Fibroblast of lung (primary cell): Measurements from ENCODE around the gene EXOSC5. TPM values are rescaled to one million over a fixed set of nuclear protein-coding genes. Genes with fewer than 3 reads are reported as not detected.

Experiments used
- DNase-seq, 2 donors: peaks; one replicate each; pipeline versions ENCODE4 v3.0.0 to v3.0.0-alpha.2; 2010; ENCODE audit warnings: low read depth in 2 of 2
- H2AFZ ChIP-seq: 2 replicates; pipeline ENCODE4 v1.5.1; 2012; ENCODE audit warnings: low read length, control low read depth, inconsistent platforms
- H3K27ac ChIP-seq: 2 replicates; pipeline ENCODE4 v1.5.1; 2011; ENCODE audit warnings: low read length, control low read depth; ENCODE audit not compliant: insufficient read depth
- H3K27me3 ChIP-seq: 2 replicates; pipeline ENCODE4 v1.5.1; 2011; ENCODE audit warnings: mild to moderate bottlenecking, low read length; ENCODE audit not compliant: control insufficient read depth, insufficient read depth
- H3K36me3 ChIP-seq: 2 replicates; pipeline ENCODE4 v1.5.1; 2011; ENCODE audit warnings: low read length; ENCODE audit not compliant: control insufficient read depth, insufficient read depth
- H3K4me1 ChIP-seq: 2 replicates; pipeline ENCODE4 v1.5.1; 2011; ENCODE audit warnings: low read length; ENCODE audit not compliant: control insufficient read depth, insufficient read depth; ENCODE audit errors: extremely low read depth
- H3K4me2 ChIP-seq: 2 replicates; pipeline ENCODE4 v1.5.1; 2011; ENCODE audit warnings: low read length, control low read depth; ENCODE audit not compliant: insufficient read depth; ENCODE audit errors: extremely low read depth
- H3K4me3 ChIP-seq, 4 experiments: fragments of 200-600 bp in 1 of 4; sonication (generic) in 1 of 4; replicated peaks in 1 of 4; 2 replicates each; pipeline ENCODE4 v1.5.1; 2011 to 2016; ENCODE audit warnings: low read length in 4 of 4, low read depth in 3 of 4, mild to moderate bottlenecking in 3 of 4, control low read depth in 2 of 4, inconsistent platforms in 1 of 4, mixed read lengths in 1 of 4; ENCODE audit not compliant: insufficient read depth in 1 of 4; ENCODE audit errors: control extremely low read depth in 1 of 4
- H3K79me2 ChIP-seq: 2 replicates; pipeline ENCODE4 v1.5.1; 2012; ENCODE audit warnings: mild to moderate bottlenecking, low read length, inconsistent platforms; ENCODE audit not compliant: control insufficient read depth, insufficient read depth
- H3K9ac ChIP-seq: 2 replicates; pipeline ENCODE4 v1.5.1; 2011; ENCODE audit warnings: mild to moderate bottlenecking, low read length, control low read depth; ENCODE audit not compliant: insufficient read depth
- H3K9me3 ChIP-seq: 2 replicates; pipeline ENCODE4 v1.5.1; 2012; ENCODE audit warnings: low read depth, low read length; ENCODE audit not compliant: control insufficient read depth, insufficient read depth
- H4K20me1 ChIP-seq: 2 replicates; pipeline ENCODE4 v1.5.1; 2011; ENCODE audit warnings: low read length; ENCODE audit not compliant: control insufficient read depth, insufficient read depth; ENCODE audit errors: extremely low read depth
- EZH2 ChIP-seq: IDR thresholded peaks from 2 replicates; pipeline ENCODE4 v1.5.1; 2012; ENCODE audit warnings: low read length, control low read depth, mild to moderate bottlenecking; ENCODE audit errors: missing control alignments
- polyA plus RNA-seq, 2 donors: library from polyadenylated mRNA; depleted of rRNA in 1 of 2; stranded (reverse) in 1 of 2; unstranded in 1 of 2; fragments of >200 nt; gene quantifications; 2 replicates each; pipeline ENCODE4 v1.2.1, GENCODE V29; 2011 to 2012; ENCODE audit warnings: missing spikeins in 1 of 2
- total RNA-seq: library from RNA; depleted of rRNA; stranded (reverse); fragments of >200 nt; gene quantifications from 2 replicates; pipeline ENCODE4 v1.2.1, GENCODE V29; 2014
- TF ChIP-seq, protein P1 (sequence below), 2 donors: IDR thresholded peaks in 1 of 2; conservative IDR thresholded peaks in 1 of 2; 1 replicate in 1 of 2; 2 replicates in 1 of 2; pipeline ENCODE4 v1.5.1; 2011 to 2012; ENCODE audit warnings: low read length in 2 of 2, control low read depth in 1 of 2, inconsistent platforms in 1 of 2, low read depth in 1 of 2, mild to moderate bottlenecking in 1 of 2

EXOSC5 gene
- total and polyA plus RNA-seq, 2 donors (not counting 1 experiment from before 2014, with no cell fraction given) = 5.0 to 10.7 TPM

DNA sequence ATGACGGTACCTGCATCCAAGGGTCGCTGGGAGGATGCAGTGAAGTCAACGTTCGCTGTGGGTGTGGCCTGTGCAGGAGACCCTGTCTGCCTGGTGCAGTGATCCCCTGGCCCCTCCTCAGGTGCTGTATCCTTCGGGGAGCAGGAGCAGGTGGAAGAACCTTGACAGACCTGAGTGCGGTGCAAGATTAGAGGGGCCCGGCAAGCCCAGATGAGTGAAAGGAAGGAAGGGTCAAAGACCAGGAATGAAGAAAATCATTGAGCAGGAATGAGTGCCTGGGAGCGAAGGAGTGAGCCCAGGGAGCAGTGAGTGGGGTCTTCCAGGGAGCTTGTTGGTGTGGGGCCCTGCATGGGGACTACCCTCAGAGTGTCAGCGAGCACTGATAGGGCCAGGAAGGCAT, 17.3 kb upstream of the EXOSC5 start:
- H3K4me1 ChIP-seq = no peaks in the 10 kb centered on the region
- no peaks in the 10 kb centered on the region for H3K79me2 ChIP-seq
- no peak for DNase-seq
- H3K4me3 ChIP-seq = no peak overlapping the region
- no peaks in the 10 kb centered on the region for H3K9me3 ChIP-seq
- TF ChIP-seq, protein P1, sequence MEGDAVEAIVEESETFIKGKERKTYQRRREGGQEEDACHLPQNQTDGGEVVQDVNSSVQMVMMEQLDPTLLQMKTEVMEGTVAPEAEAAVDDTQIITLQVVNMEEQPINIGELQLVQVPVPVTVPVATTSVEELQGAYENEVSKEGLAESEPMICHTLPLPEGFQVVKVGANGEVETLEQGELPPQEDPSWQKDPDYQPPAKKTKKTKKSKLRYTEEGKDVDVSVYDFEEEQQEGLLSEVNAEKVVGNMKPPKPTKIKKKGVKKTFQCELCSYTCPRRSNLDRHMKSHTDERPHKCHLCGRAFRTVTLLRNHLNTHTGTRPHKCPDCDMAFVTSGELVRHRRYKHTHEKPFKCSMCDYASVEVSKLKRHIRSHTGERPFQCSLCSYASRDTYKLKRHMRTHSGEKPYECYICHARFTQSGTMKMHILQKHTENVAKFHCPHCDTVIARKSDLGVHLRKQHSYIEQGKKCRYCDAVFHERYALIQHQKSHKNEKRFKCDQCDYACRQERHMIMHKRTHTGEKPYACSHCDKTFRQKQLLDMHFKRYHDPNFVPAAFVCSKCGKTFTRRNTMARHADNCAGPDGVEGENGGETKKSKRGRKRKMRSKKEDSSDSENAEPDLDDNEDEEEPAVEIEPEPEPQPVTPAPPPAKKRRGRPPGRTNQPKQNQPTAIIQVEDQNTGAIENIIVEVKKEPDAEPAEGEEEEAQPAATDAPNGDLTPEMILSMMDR (conservative IDR thresholded peaks at IDR 0.05 in 1 of 2, IDR thresholded peaks at IDR 0.05 in 1 of 2; ENCODE audit: low read depth in 1 of 2, low read length in 2 of 2) = no peak
- no peak for TF ChIP-seq EZH2
- H4K20me1 ChIP-seq = no peaks in the 10 kb centered on the region
- no peak overlapping the region for H2AFZ ChIP-seq
- H3K36me3 ChIP-seq = peaks cover 3% of the 10 kb centered on the region
- no peak overlapping the region for H3K4me2 ChIP-seq
- no peaks in the 10 kb centered on the region for H3K27me3 ChIP-seq
- H3K27ac ChIP-seq = no peak overlapping the region
- no peak overlapping the region for H3K9ac ChIP-seq

DNA sequence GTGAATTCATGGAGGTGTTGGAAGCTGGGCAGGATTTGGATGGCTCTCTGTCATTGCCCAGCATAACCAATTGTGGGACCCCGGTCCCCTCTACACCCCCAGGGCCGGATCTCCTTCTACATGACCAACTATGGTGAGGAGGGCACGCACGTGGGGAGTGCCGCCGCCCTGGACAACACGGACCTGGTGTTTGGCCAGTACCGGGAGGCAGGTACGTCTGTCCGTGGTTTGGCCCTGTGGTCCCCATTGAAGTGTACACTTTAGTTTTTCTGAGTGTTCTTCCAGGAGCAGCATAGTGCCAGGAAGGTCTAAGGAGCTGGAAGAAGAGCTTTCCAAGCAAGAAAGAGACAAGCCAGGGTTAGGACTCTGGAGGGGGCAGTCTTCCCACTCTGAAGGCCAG, 16.8 kb upstream of the EXOSC5 start:
- TF ChIP-seq, protein P1 (conservative IDR thresholded peaks at IDR 0.05 in 1 of 2, IDR thresholded peaks at IDR 0.05 in 1 of 2; ENCODE audit: low read depth in 1 of 2, low read length in 2 of 2) = no peak
- TF ChIP-seq EZH2 = no peak
- peaks cover 3% of the 10 kb centered on the region for H3K36me3 ChIP-seq
- no peak overlapping the region for H3K27ac ChIP-seq
- no peaks in the 10 kb centered on the region for H3K9me3 ChIP-seq
- no peaks in the 10 kb centered on the region for H3K27me3 ChIP-seq
- H3K4me1 ChIP-seq = no peaks in the 10 kb centered on the region
- no peaks in the 10 kb centered on the region for H3K79me2 ChIP-seq
- no peak overlapping the region for H3K4me2 ChIP-seq
- H4K20me1 ChIP-seq = no peaks in the 10 kb centered on the region
- H3K9ac ChIP-seq = no peak overlapping the region
- H3K4me3 ChIP-seq = no peak overlapping the region
- no peak overlapping the region for H2AFZ ChIP-seq
- DNase-seq = no peak

DNA sequence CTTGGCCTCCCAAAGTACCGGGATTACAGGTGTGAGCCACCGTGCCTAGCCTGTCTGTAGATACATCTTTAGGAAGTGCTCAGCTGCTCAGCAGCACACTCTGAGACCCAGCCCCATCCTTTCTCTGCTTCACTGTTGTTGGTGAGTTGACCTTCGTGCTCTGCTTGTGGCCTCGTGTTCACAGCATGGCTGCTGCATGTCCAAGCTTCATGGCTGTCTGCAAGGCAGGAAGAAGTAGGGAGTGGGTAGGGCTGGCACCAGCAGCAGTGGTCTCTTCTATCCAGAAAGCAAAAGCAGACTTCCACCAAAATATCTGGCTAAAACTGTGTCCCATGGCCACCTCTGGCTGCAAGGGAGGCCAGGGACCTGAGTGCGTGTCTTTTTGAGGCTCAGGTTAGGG, 15.8 kb upstream of the EXOSC5 start:
- no peak overlapping the region for H3K4me2 ChIP-seq
- H3K4me1 ChIP-seq = no peaks in the 10 kb centered on the region

More for the DNA sequence above, 15.8 kb upstream of the EXOSC5 start:
- no peak overlapping the region for H3K27ac ChIP-seq
- no peaks in the 10 kb centered on the region for H3K79me2 ChIP-seq
- no peak overlapping the region for H3K9ac ChIP-seq
- H3K36me3 ChIP-seq = peaks cover 3% of the 10 kb centered on the region
- H3K9me3 ChIP-seq = no peaks in the 10 kb centered on the region
- no peaks in the 10 kb centered on the region for H3K27me3 ChIP-seq
- no peak overlapping the region for H2AFZ ChIP-seq
- TF ChIP-seq, protein P1 (conservative IDR thresholded peaks at IDR 0.05 in 1 of 2, IDR thresholded peaks at IDR 0.05 in 1 of 2; ENCODE audit: low read depth in 1 of 2, low read length in 2 of 2) = no peak
- TF ChIP-seq EZH2 = no peak
- no peak for DNase-seq
- H3K4me3 ChIP-seq = no peak overlapping the region
- no peaks in the 10 kb centered on the region for H4K20me1 ChIP-seq
